ENCODE results near the gene ATP2B3. TPM values are rescaled to one million over a fixed set of nuclear protein-coding genes. Genes with fewer than 3 reads are reported as not detected.
A peak's percentile ranks its signal among the peaks of the same experiment; 100 is the strongest.

ATP2B3 gene
- total RNA-seq, 1 donor from 2014 or later = 0.43 TPM

DNA sequence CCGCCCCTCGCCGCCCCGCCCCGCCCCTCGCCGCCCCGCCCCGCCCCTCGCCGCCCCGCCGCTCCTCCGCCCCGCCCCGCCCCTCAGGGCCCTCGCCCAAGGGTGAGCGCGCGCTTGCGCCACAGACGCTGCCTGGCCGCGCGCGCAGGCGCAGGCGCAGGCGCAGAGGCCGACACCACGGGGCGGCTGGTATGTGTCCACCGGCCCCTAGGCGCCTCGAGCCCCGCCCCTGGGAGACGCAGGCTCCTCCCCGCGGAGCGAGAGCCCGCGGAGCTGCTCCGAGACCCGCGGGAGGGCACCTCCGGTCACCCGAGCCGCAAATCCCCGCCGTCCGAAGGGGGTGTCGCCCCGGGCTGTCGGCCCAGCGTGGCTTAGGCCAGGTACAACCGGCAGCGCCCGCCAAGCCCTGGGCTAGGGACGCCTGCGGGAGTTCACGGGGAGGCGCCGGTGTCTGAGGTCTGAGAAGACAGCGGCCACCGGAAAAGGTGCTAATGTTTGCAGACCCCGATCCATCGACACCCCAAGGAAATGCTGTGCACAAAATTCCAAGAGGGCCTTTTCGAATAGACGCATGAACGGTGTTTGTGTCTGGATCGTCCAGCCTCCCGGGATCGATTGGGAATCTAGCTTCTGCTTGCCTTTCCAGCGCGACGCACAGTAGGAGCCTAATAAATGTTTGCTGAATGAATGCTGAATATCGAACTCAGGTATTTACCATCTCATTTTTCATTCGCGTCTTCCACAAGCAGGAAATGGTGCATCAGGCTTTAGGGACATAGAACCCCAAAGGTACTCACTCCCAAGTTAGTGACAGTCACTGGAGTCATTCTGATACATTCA lies 82.0 kb downstream of the ATP2B3 start:
- TF ChIP-seq, protein P1, sequence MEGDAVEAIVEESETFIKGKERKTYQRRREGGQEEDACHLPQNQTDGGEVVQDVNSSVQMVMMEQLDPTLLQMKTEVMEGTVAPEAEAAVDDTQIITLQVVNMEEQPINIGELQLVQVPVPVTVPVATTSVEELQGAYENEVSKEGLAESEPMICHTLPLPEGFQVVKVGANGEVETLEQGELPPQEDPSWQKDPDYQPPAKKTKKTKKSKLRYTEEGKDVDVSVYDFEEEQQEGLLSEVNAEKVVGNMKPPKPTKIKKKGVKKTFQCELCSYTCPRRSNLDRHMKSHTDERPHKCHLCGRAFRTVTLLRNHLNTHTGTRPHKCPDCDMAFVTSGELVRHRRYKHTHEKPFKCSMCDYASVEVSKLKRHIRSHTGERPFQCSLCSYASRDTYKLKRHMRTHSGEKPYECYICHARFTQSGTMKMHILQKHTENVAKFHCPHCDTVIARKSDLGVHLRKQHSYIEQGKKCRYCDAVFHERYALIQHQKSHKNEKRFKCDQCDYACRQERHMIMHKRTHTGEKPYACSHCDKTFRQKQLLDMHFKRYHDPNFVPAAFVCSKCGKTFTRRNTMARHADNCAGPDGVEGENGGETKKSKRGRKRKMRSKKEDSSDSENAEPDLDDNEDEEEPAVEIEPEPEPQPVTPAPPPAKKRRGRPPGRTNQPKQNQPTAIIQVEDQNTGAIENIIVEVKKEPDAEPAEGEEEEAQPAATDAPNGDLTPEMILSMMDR (conservative IDR thresholded peaks at IDR 0.05) = no peak
- no peaks in the 10 kb centered on the region for H3K9me3 Mint-ChIP-seq
- peak; percentile 92 for DNase-seq (ENCODE audit: extremely low spot score, unreplicated experiment)
- H3K4me1 Mint-ChIP-seq (ENCODE audit: unreplicated experiment) = peaks cover 5% of the 10 kb centered on the region
- no peak overlapping the region for H3K27ac Mint-ChIP-seq
- no peaks in the 10 kb centered on the region for H3K27me3 Mint-ChIP-seq
- peak overlapping the region; percentile 86 for H3K4me3 Mint-ChIP-seq
- H3K36me3 Mint-ChIP-seq = peaks cover 5% of the 10 kb centered on the region

DNA sequence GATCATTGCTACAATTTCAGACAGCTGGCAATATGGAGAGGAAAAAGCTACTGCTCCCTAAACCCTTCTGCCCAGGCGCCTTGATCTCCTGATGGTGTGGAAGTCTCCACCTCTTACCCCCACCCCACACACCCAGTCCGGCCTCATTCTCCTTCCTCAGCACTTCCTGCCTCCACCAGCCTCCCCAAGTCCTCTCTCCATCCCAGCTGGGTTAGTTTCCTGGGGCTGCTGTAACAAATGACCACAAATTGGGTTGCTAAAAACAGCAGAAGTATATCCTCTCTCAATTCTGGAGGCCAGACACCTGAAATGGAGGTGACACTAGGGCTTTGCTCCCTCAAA lies 82.6 kb downstream of the ATP2B3 start:
- peaks cover 5% of the 10 kb centered on the region for H3K4me1 Mint-ChIP-seq (ENCODE audit: unreplicated experiment)
- no peaks in the 10 kb centered on the region for H3K9me3 Mint-ChIP-seq
- TF ChIP-seq, protein P1 (conservative IDR thresholded peaks at IDR 0.05) = no peak
- H3K4me3 Mint-ChIP-seq = peak overlapping the region; percentile 86
- H3K36me3 Mint-ChIP-seq = peaks cover 5% of the 10 kb centered on the region
- no peaks in the 10 kb centered on the region for H3K27me3 Mint-ChIP-seq
- H3K27ac Mint-ChIP-seq = no peak overlapping the region
- no peak for DNase-seq (ENCODE audit: extremely low spot score, unreplicated experiment)

DNA sequence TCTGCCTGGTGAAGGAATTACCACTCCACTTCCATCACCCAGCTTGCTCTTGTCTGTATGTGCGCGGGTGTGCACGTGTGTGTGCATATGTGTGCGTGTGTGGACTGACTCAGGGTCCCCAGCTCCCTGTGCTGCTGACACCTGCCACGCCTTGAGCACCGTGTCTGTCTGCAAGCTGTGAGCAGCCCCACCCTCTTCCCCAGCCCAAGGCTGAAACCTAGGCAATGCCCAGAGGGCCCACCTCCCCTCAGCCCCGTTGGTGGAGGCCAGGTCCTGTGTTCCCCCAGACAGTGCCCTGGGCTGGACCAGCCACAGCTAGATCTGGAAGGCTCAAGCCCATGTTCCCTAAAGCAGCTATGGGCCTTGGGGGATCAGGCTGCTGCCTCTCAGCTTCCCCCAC lies 83.5 kb downstream of the ATP2B3 start:
- DNase-seq (ENCODE audit: extremely low spot score, unreplicated experiment) = no peak
- H3K4me3 Mint-ChIP-seq = peak overlapping the region; percentile 61
- H3K27ac Mint-ChIP-seq = no peak overlapping the region
- H3K9me3 Mint-ChIP-seq = no peaks in the 10 kb centered on the region
- H3K4me1 Mint-ChIP-seq (ENCODE audit: unreplicated experiment) = peaks cover 5% of the 10 kb centered on the region
- TF ChIP-seq, protein P1 (conservative IDR thresholded peaks at IDR 0.05) = no peak
- peaks cover under 1% of the 10 kb centered on the region for H3K27me3 Mint-ChIP-seq
- peaks cover under 1% of the 10 kb centered on the region for H3K36me3 Mint-ChIP-seq

DNA sequence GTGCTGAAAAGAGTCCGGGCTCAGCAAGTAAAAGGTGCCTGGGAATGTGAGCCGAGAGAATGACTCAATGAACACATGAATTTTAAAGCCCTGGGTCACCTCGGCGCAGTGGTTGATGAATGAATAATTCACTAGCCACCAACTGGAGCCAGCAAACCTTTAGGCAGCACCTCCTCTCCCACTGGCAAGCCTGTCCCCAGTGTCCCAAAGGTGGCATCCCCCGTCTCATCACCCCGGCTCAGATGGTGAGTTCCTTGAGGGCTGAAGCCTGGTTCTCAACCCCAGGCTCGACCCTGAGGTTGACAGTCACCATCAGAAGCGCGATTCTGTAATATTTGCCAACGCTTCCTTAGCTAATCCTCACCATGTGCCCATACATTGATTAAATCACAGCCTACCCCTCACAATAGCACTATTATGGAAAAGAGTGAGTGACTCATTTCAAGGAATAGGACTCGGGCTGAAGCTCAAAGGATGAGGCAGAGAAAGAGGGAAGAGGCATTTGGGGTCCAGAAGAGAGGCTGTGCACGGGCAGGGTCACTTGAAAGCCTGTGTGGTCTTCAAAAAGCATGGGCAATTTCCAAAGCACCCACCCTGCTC lies 84.2 kb downstream of the ATP2B3 start:
- no peaks in the 10 kb centered on the region for H3K9me3 Mint-ChIP-seq
- no peak overlapping the region for H3K27ac Mint-ChIP-seq
- DNase-seq (ENCODE audit: extremely low spot score, unreplicated experiment) = no peak
- H3K27me3 Mint-ChIP-seq = peaks cover 4% of the 10 kb centered on the region
- H3K36me3 Mint-ChIP-seq = no peaks in the 10 kb centered on the region
- TF ChIP-seq, protein P1 (conservative IDR thresholded peaks at IDR 0.05) = no peak
- H3K4me3 Mint-ChIP-seq = peak overlapping the region; percentile 49
- peaks cover 5% of the 10 kb centered on the region for H3K4me1 Mint-ChIP-seq (ENCODE audit: unreplicated experiment)

DNA sequence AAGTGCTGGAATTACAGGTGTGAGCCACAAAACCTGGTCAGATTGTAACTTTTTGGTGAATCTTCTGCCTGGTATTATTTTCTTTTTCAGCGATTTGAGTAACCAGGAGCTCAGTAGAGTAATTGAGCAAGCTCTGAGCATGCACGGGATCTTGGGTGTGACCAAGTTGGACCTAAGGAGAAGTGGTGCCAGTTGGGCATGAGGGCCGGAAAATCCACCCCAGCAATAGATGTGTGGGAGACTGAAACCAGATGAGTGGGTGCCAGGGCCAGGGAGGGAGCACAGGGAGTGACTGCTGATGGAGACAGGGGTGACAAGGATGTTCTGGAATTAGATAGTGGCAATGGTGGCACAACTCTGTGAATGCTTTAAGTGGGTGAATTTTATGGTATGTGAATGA lies 85.2 kb downstream of the ATP2B3 start:
- Mint-ChIP-seq H3K27ac (no peak overlapping the region), H3K4me3 (no peak overlapping the region), H3K4me1 (ENCODE audit: unreplicated experiment) (peaks cover 5% of the 10 kb centered on the region), H3K9me3 (no peaks in the 10 kb centered on the region), H3K27me3 (peaks cover 4% of the 10 kb centered on the region), H3K36me3 (no peaks in the 10 kb centered on the region)
- TF ChIP-seq, protein P1 (conservative IDR thresholded peaks at IDR 0.05) = no peak
- DNase-seq (ENCODE audit: extremely low spot score, unreplicated experiment) = no peak
